Glutamatergic neuron (in vitro differentiated cells): Measurements from ENCODE around the gene HSPA6. TPM values are rescaled to one million over a fixed set of nuclear protein-coding genes. Genes with fewer than 3 reads are reported as not detected.
"Not testable (repeated sequence)": the region's sequence is repeated elsewhere in the genome, so short reads cannot be mapped to it uniquely, and the experiment has no call there.

ENCODE experiments used
- DNase-seq: peaks from one replicate; pipeline ENCODE4 v3.0.0; 2022
- H3K27ac Mint-ChIP-seq: one replicate; pipeline ENCODE4 v1.8.0; 2020; ENCODE audit warnings: mild to moderate bottlenecking, mixed read lengths, inconsistent platforms; ENCODE audit not compliant: unreplicated experiment
- H3K27me3 Mint-ChIP-seq: one replicate; pipeline ENCODE4 v1.8.0; 2020; ENCODE audit warnings: mild to moderate bottlenecking, moderate library complexity, mixed read lengths, inconsistent platforms; ENCODE audit not compliant: unreplicated experiment
- H3K36me3 Mint-ChIP-seq: one replicate; pipeline ENCODE4 v1.8.0; 2020; ENCODE audit warnings: mild to moderate bottlenecking, mixed read lengths, inconsistent platforms; ENCODE audit not compliant: unreplicated experiment
- H3K4me1 Mint-ChIP-seq: one replicate; pipeline ENCODE4 v1.8.0; 2020; ENCODE audit warnings: mild to moderate bottlenecking, low read depth, mixed read lengths, inconsistent platforms; ENCODE audit not compliant: unreplicated experiment
- H3K4me3 Mint-ChIP-seq: one replicate; pipeline ENCODE4 v1.8.0; 2020; ENCODE audit warnings: mild to moderate bottlenecking, mixed read lengths, inconsistent platforms; ENCODE audit not compliant: unreplicated experiment
- H3K9me3 Mint-ChIP-seq: one replicate; pipeline ENCODE4 v1.8.0; 2020; ENCODE audit warnings: mild to moderate bottlenecking, moderate library complexity, mixed read lengths, inconsistent platforms; ENCODE audit not compliant: unreplicated experiment
- CTCF ChIP-seq: fragments of 200-600 bp; sonication (generic); IDR thresholded peaks from one replicate; pipeline ENCODE4 v1.5.0; 2021; ENCODE audit not compliant: partially characterized antibody, unreplicated experiment
- total RNA-seq: library from RNA; stranded (reverse); fragmentation: NEBNext Ultra II Directional; extraction: Animal tissue kit (Norgen Biotek cat#: 25700); gene quantifications from one replicate; pipeline ENCODE4 v1.2.1, GENCODE V29; 2021; ENCODE audit not compliant: unreplicated experiment

HSPA6 gene
- total RNA-seq, 1 donor from 2014 or later = not detected

DNA sequence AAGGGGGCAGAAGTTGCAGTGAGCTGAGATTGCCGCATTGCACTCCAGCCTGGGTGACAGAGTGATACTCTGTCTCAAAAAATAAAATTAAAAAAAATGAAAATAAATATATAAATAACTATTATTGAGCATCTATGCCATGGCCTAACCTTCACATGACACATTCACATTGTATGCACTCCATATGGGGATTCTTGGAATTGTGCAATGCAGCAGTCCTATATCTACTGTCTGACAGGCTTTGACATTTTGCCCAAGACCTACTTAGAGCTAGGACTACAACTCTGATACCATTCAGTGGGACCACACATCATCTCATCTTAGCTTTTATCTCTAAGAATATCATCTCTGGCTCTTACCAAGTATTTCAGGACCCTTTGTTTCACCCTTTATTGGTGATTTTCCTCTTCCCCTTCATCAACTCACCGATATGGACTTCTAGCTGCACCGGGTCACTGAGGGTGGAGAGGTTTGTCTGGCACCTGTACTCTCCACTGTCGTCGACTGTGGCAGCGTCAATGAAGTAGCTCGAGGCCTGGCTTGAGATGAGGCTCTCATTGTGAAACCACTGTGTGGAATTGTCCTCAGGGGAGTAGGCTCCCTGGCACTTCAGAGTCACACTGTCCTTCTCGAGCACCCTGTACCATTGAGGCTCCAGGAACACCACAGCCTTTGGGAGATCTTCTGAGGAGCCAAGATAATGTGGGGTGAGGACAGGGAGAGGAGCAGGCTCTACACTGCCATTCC is 23.8 kb downstream of the HSPA6 start:
- not testable (repeated sequence) for H3K9me3 Mint-ChIP-seq, H3K4me3 Mint-ChIP-seq, H3K27me3 Mint-ChIP-seq, DNase-seq, H3K27ac Mint-ChIP-seq, H3K36me3 Mint-ChIP-seq, H3K4me1 Mint-ChIP-seq

- not testable (repeated sequence) for H3K27me3 Mint-ChIP-seq, H3K4me3 Mint-ChIP-seq, H3K9me3 Mint-ChIP-seq, H3K36me3 Mint-ChIP-seq, H3K4me1 Mint-ChIP-seq, H3K27ac Mint-ChIP-seq, DNase-seq
These were observed 24.5 kb downstream of the HSPA6 start for GRCh38 chr1:161548749-161549406.

GRCh38 chr1:161549652-161550051 is 25.3 kb downstream of the HSPA6 start, which contains the start of gene FCGR3A:
Gene FCGR3A (minus strand): TSS chr1:161549818. CDS start chr1:161549736, 82 bp downstream.
- no peak for DNase-seq
- Mint-ChIP-seq H3K27me3 (peaks cover 1% of the 10 kb centered on the region), H3K27ac (no peak within 1 kb of the TSS), H3K9me3 (no peaks in the 10 kb centered on the region), H3K36me3 (no peaks in the 10 kb centered on the region), H3K4me1 (no peaks in the 10 kb centered on the region), H3K4me3 (no peak within 1 kb of the TSS)
- no peak for TF ChIP-seq CTCF

DNA sequence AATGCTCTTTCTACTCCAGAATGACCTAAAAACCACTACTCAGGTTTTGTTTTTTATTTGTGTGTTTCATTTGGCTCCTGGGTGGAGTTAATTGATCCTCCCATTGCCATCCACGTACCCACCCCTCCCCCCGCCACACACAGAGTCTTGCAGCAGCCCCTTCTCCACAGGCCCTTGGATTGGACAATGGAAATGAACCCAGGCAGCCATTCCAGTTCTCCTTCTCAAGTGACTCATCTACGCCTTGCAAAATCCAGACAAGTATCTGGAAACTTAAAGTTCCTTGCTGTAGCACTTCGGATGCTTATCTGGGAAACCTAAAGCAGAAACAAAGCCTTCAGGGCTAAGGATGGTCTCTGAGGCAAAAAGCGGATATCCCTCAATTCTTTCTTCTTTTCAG is 26.6 kb downstream of the HSPA6 start:
- not testable (repeated sequence) for H3K27ac Mint-ChIP-seq, H3K4me1 Mint-ChIP-seq, H3K4me3 Mint-ChIP-seq, H3K9me3 Mint-ChIP-seq, H3K36me3 Mint-ChIP-seq, H3K27me3 Mint-ChIP-seq, DNase-seq

DNA sequence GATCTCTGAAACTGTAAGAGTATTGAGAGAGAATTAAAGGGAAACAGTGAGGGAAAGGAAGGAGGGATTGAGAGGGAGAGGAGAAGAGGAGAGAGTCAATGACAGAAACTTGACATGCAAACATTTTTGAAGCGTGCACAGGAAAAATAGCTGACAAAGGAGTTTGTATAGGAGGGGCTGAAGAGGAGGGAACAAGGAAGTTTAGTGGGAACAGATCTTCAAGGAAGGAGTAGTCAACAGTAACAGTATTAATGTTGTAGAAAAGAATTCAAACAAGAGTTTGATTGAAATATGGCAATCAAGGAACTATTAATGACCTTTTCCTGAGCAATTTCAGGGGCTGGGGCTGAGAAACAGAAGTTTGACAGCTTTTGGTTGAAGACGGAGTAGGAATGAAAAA is 29.3 kb downstream of the HSPA6 start:
- H3K36me3 Mint-ChIP-seq, H3K27me3 Mint-ChIP-seq, H3K4me3 Mint-ChIP-seq, H3K27ac Mint-ChIP-seq, H3K4me1 Mint-ChIP-seq, H3K9me3 Mint-ChIP-seq, DNase-seq: not testable (repeated sequence)

- not testable (repeated sequence) for H3K27me3 Mint-ChIP-seq, H3K27ac Mint-ChIP-seq, H3K36me3 Mint-ChIP-seq, DNase-seq, H3K4me3 Mint-ChIP-seq, H3K4me1 Mint-ChIP-seq, H3K9me3 Mint-ChIP-seq
These were observed 30.0 kb downstream of the HSPA6 start for GRCh38 chr1:161554340-161554739.

DNA sequence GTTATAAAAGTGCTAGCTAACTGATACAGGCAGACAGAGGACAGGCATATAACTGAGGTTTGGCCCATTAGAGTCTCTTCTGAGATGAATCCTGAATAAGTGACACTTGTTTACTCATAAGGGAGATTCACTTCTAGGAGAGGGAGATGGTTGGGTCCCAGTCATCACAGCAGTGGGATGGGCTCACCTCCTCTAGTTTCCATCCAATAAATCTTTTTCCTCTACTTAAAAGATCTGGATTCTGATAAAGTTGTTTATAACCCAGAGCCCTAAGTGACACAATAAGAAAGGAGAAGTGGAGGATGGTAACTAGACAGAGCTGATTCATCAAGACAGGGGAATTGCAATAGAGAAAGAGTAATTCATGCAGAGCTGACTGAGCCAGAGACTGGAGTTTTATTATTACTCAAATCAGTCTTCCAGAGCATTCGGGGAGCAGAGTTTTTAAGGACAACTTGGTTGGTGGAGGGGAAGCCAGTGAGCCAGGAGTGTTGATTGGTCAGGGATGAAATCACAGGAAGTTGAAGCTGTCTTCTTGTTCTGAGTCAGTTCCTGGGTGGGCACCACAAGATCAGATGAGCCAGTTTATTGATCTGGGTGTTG is 30.6 kb downstream of the HSPA6 start:
- not testable (repeated sequence) for H3K27me3 Mint-ChIP-seq, H3K9me3 Mint-ChIP-seq, H3K36me3 Mint-ChIP-seq, DNase-seq, H3K27ac Mint-ChIP-seq, H3K4me1 Mint-ChIP-seq, H3K4me3 Mint-ChIP-seq

DNA sequence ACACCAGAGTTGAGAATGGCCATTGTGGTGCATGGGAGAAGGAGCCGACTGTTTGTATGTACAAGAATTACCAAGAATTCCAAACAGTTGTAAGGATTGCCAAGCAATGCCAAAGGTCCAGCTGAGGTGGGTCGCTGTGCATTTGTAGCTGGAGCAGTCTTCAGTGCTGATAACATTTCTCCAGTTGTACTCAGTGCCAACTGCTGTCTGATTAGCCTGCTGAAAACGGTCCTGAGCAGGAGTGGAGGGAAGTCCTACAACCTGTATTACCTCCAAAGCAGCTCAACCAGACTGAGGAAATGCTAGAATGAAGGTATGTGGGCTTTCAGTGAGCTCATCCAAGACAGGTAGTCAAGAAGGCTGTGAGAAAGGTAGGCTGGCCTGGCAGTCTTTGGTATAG is 31.8 kb downstream of the HSPA6 start:
- DNase-seq, H3K27me3 Mint-ChIP-seq, H3K9me3 Mint-ChIP-seq, H3K4me1 Mint-ChIP-seq, H3K36me3 Mint-ChIP-seq, H3K4me3 Mint-ChIP-seq, H3K27ac Mint-ChIP-seq: not testable (repeated sequence)

DNA sequence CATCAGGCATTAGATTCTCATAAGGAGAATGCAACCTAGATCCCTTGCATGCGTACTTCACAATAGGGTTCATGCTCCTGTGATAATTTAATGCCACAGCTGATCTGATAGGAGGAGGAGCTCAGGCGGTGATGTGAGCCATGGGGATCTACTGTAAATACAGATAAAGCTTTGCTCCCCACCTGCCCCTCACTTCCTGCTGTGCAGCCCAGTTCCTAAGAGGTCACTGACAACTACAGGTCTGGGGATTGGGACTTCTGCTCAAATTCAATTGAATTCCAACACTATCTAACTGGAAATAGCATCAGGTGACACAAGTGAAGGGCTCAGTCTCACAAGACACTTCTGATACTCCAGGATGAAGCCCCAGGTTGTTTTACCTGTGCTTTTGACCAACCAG is 32.6 kb downstream of the HSPA6 start:
- H3K27me3 Mint-ChIP-seq, DNase-seq, H3K4me3 Mint-ChIP-seq, H3K9me3 Mint-ChIP-seq, H3K27ac Mint-ChIP-seq, H3K36me3 Mint-ChIP-seq, H3K4me1 Mint-ChIP-seq: not testable (repeated sequence)

GRCh38 chr1:161557506-161558450 is 33.4 kb downstream of the HSPA6 start:
- not testable (repeated sequence) for H3K27ac Mint-ChIP-seq, H3K4me1 Mint-ChIP-seq, H3K27me3 Mint-ChIP-seq, DNase-seq, H3K36me3 Mint-ChIP-seq, H3K9me3 Mint-ChIP-seq, H3K4me3 Mint-ChIP-seq
